ENCODE results near the gene AMOTL2.

GRCh38 chr3:134397755-134398154 lies 23.5 kb upstream of the AMOTL2 start:
- TF ChIP-seq, protein P1, sequence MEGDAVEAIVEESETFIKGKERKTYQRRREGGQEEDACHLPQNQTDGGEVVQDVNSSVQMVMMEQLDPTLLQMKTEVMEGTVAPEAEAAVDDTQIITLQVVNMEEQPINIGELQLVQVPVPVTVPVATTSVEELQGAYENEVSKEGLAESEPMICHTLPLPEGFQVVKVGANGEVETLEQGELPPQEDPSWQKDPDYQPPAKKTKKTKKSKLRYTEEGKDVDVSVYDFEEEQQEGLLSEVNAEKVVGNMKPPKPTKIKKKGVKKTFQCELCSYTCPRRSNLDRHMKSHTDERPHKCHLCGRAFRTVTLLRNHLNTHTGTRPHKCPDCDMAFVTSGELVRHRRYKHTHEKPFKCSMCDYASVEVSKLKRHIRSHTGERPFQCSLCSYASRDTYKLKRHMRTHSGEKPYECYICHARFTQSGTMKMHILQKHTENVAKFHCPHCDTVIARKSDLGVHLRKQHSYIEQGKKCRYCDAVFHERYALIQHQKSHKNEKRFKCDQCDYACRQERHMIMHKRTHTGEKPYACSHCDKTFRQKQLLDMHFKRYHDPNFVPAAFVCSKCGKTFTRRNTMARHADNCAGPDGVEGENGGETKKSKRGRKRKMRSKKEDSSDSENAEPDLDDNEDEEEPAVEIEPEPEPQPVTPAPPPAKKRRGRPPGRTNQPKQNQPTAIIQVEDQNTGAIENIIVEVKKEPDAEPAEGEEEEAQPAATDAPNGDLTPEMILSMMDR (IDR thresholded peaks at IDR 0.05): no peak
- no peak for TF ChIP-seq POLR2A (IDR thresholded peaks at IDR 0.05)
